Measurements from ENCODE around the gene EGR4. TPM values are rescaled to one million over a fixed set of nuclear protein-coding genes. Genes with fewer than 3 reads are reported as not detected.
"Not testable (repeated sequence)": the region's sequence is repeated elsewhere in the genome, so short reads cannot be mapped to it uniquely, and the experiment has no call there.

The EGR4 gene
- total and polyA plus RNA-seq, 4 donors: 0.10 TPM; not detected in 3

- H3K36me3 ChIP-seq (ENCODE audit: control insufficient read depth, insufficient read depth, low read length): peaks cover 48% of the 10 kb centered on the region
- H3K4me1 ChIP-seq (ENCODE audit: control insufficient read depth, insufficient read depth, low read length): peaks cover 18% of the 10 kb centered on the region
- H3K9me3 ChIP-seq (ENCODE audit: control insufficient read depth, insufficient read depth, low read length): no peaks in the 10 kb centered on the region
- no peak for DNase-seq (ENCODE audit: low read depth in 4 of 6, low spot score in 6 of 6)
- no peak overlapping the region for H3K27ac ChIP-seq (ENCODE audit: low read depth, low read length)
- WGBS (ENCODE audit: insufficient coverage): 95% methylated on average over 26 of the region's 28 CpGs
- no peak overlapping the region for H3K4me3 ChIP-seq (ENCODE audit: low read depth, low read length)
- peaks cover 9% of the 10 kb centered on the region for H3K27me3 ChIP-seq (ENCODE audit: control insufficient read depth, insufficient read depth, low read length)
These were observed 27.9 kb downstream of the EGR4 start for GRCh38 chr2:73265298-73266060.

- Histone ChIP-seq H3K9me3 (ENCODE audit: control insufficient read depth, insufficient read depth, low read length) (no peaks in the 10 kb centered on the region), H3K4me3 (ENCODE audit: low read depth, low read length) (no peak overlapping the region), H3K27me3 (ENCODE audit: control insufficient read depth, insufficient read depth, low read length) (peaks cover 9% of the 10 kb centered on the region), H3K4me1 (ENCODE audit: control insufficient read depth, insufficient read depth, low read length) (peaks cover 17% of the 10 kb centered on the region), H3K36me3 (ENCODE audit: control insufficient read depth, insufficient read depth, low read length) (peaks cover 55% of the 10 kb centered on the region), H3K27ac (ENCODE audit: low read depth, low read length) (no peak overlapping the region)
- WGBS (ENCODE audit: insufficient coverage): 88% methylated on average over 1 of the region's 4 CpGs
- DNase-seq (ENCODE audit: low read depth in 4 of 6, low spot score in 6 of 6): no peak
These were observed 28.6 kb downstream of the EGR4 start for GRCh38 chr2:73264783-73265182.

GRCh38 chr2:73264332-73264606, 29.1 kb downstream of the EGR4 start:
- H3K36me3 ChIP-seq (ENCODE audit: control insufficient read depth, insufficient read depth, low read length): peaks cover 60% of the 10 kb centered on the region
- peaks cover 15% of the 10 kb centered on the region for H3K4me1 ChIP-seq (ENCODE audit: control insufficient read depth, insufficient read depth, low read length)
- no peaks in the 10 kb centered on the region for H3K9me3 ChIP-seq (ENCODE audit: control insufficient read depth, insufficient read depth, low read length)
- H3K27me3 ChIP-seq (ENCODE audit: control insufficient read depth, insufficient read depth, low read length): peaks cover 6% of the 10 kb centered on the region
- WGBS (ENCODE audit: insufficient coverage): 89% methylated on average over 15 of the region's 15 CpGs
- no peak overlapping the region for H3K27ac ChIP-seq (ENCODE audit: low read depth, low read length)
- no peak for DNase-seq (ENCODE audit: low read depth in 4 of 6, low spot score in 6 of 6)
- no peak overlapping the region for H3K4me3 ChIP-seq (ENCODE audit: low read depth, low read length)

- no peak for DNase-seq (ENCODE audit: low read depth in 4 of 6, low spot score in 6 of 6)
- Histone ChIP-seq H3K4me3 (ENCODE audit: low read depth, low read length) (no peak overlapping the region), H3K27me3 (ENCODE audit: control insufficient read depth, insufficient read depth, low read length) (peaks cover 5% of the 10 kb centered on the region), H3K9me3 (ENCODE audit: control insufficient read depth, insufficient read depth, low read length) (no peaks in the 10 kb centered on the region), H3K4me1 (ENCODE audit: control insufficient read depth, insufficient read depth, low read length) (peaks cover 11% of the 10 kb centered on the region), H3K27ac (ENCODE audit: low read depth, low read length) (no peak overlapping the region), H3K36me3 (ENCODE audit: control insufficient read depth, insufficient read depth, low read length) (peaks cover 65% of the 10 kb centered on the region)
- WGBS (ENCODE audit: insufficient coverage): 96% methylated on average over 15 of the region's 16 CpGs
These were observed 29.6 kb downstream of the EGR4 start for GRCh38 chr2:73263540-73264331.

GRCh38 chr2:73262691-73263429, 30.5 kb downstream of the EGR4 start:
- H3K27ac ChIP-seq (ENCODE audit: low read depth, low read length); H3K9me3 ChIP-seq (ENCODE audit: control insufficient read depth, insufficient read depth, low read length); DNase-seq (ENCODE audit: low read depth in 4 of 6, low spot score in 6 of 6); H3K27me3 ChIP-seq (ENCODE audit: control insufficient read depth, insufficient read depth, low read length); H3K4me3 ChIP-seq (ENCODE audit: low read depth, low read length); H3K4me1 ChIP-seq (ENCODE audit: control insufficient read depth, insufficient read depth, low read length): not testable (repeated sequence)
- 88% methylated on average over 10 of the region's 18 CpGs for WGBS (ENCODE audit: insufficient coverage)
- H3K36me3 ChIP-seq (ENCODE audit: control insufficient read depth, insufficient read depth, low read length): peaks cover 74% of the 10 kb centered on the region

GRCh38 chr2:73262108-73262651, 31.2 kb downstream of the EGR4 start:
- Histone ChIP-seq H3K9me3 (ENCODE audit: control insufficient read depth, insufficient read depth, low read length) (no peaks in the 10 kb centered on the region), H3K4me1 (ENCODE audit: control insufficient read depth, insufficient read depth, low read length) (peaks cover 6% of the 10 kb centered on the region), H3K27ac (ENCODE audit: low read depth, low read length) (no peak overlapping the region), H3K36me3 (ENCODE audit: control insufficient read depth, insufficient read depth, low read length) (peaks cover 79% of the 10 kb centered on the region), H3K27me3 (ENCODE audit: control insufficient read depth, insufficient read depth, low read length) (no peaks in the 10 kb centered on the region), H3K4me3 (ENCODE audit: low read depth, low read length) (no peak overlapping the region)
- WGBS (ENCODE audit: insufficient coverage): no CpG with 5 or more reads among the region's 4 CpGs
- no peak for DNase-seq (ENCODE audit: low read depth in 4 of 6, low spot score in 6 of 6)

- DNase-seq (ENCODE audit: low read depth in 4 of 6, low spot score in 6 of 6): peak in 2 of 6 donors; percentile 35 to 40
These were observed 32.9 kb downstream of the EGR4 start for GRCh38 chr2:73260338-73260984.

GRCh38 chr2:73259704-73260337, 33.5 kb downstream of the EGR4 start:
- no peak for DNase-seq (ENCODE audit: low read depth in 4 of 6, low spot score in 6 of 6)
- Histone ChIP-seq H3K9me3 (ENCODE audit: control insufficient read depth, insufficient read depth, low read length) (no peaks in the 10 kb centered on the region), H3K4me1 (ENCODE audit: control insufficient read depth, insufficient read depth, low read length) (no peaks in the 10 kb centered on the region), H3K4me3 (ENCODE audit: low read depth, low read length) (no peak overlapping the region), H3K27me3 (ENCODE audit: control insufficient read depth, insufficient read depth, low read length) (no peaks in the 10 kb centered on the region), H3K27ac (ENCODE audit: low read depth, low read length) (no peak overlapping the region), H3K36me3 (ENCODE audit: control insufficient read depth, insufficient read depth, low read length) (peaks cover 71% of the 10 kb centered on the region)
- WGBS (ENCODE audit: insufficient coverage): 95% methylated on average over 4 of the region's 4 CpGs

More at GRCh38 chr2:73260338-73260984, 32.9 kb downstream of the EGR4 start:
- Histone ChIP-seq H3K9me3 (ENCODE audit: control insufficient read depth, insufficient read depth, low read length) (no peaks in the 10 kb centered on the region), H3K4me3 (ENCODE audit: low read depth, low read length) (no peak overlapping the region), H3K27me3 (ENCODE audit: control insufficient read depth, insufficient read depth, low read length) (no peaks in the 10 kb centered on the region), H3K4me1 (ENCODE audit: control insufficient read depth, insufficient read depth, low read length) (no peaks in the 10 kb centered on the region), H3K36me3 (ENCODE audit: control insufficient read depth, insufficient read depth, low read length) (peaks cover 71% of the 10 kb centered on the region), H3K27ac (ENCODE audit: low read depth, low read length) (no peak overlapping the region)
- 29% methylated on average over 13 of the region's 17 CpGs for WGBS (ENCODE audit: insufficient coverage)

- no peak for DNase-seq (ENCODE audit: low read depth in 4 of 6, low spot score in 6 of 6)
- Histone ChIP-seq H3K27ac (ENCODE audit: low read depth, low read length) (no peak overlapping the region), H3K27me3 (ENCODE audit: control insufficient read depth, insufficient read depth, low read length) (no peaks in the 10 kb centered on the region), H3K36me3 (ENCODE audit: control insufficient read depth, insufficient read depth, low read length) (peaks cover 67% of the 10 kb centered on the region), H3K9me3 (ENCODE audit: control insufficient read depth, insufficient read depth, low read length) (no peaks in the 10 kb centered on the region), H3K4me3 (ENCODE audit: low read depth, low read length) (no peak overlapping the region), H3K4me1 (ENCODE audit: control insufficient read depth, insufficient read depth, low read length) (no peaks in the 10 kb centered on the region)
- 93% methylated on average over 6 of the region's 8 CpGs for whole genome bisulfite sequencing (ENCODE audit: insufficient coverage)
These were observed 34.1 kb downstream of the EGR4 start for GRCh38 chr2:73259276-73259675.
